Epithelial cell of esophagus (primary cell): Measurements from ENCODE around the gene KPNA1.

Experiments
- DNase-seq: peaks from one replicate; pipeline ENCODE4 v3.0.0; 2010; ENCODE audit warnings: low read depth
- H3K4me3 ChIP-seq: 2 replicates; pipeline ENCODE4 v1.5.1; 2011; ENCODE audit warnings: mild to moderate bottlenecking, low read length, control low read depth
- CTCF ChIP-seq: IDR thresholded peaks from 2 replicates; pipeline ENCODE4 v1.5.1; 2011; ENCODE audit warnings: low read depth, mild to moderate bottlenecking, low read length, control low read depth, inconsistent platforms; ENCODE audit not compliant: insufficient read depth; ENCODE audit errors: missing control alignments

The KPNA1 gene

GRCh38 chr3:122435950-122436349 is 78.8 kb downstream of the KPNA1 start:
- H3K4me3 ChIP-seq, result no peak overlapping the region
- DNase-seq, result no peak
- no peak for TF ChIP-seq CTCF

- no peak for DNase-seq
- no peak overlapping the region for H3K4me3 ChIP-seq
- no peak for TF ChIP-seq CTCF
These were observed 84.4 kb downstream of the KPNA1 start for GRCh38 chr3:122430371-122430770.

GRCh38 chr3:122427857-122428471 is 86.8 kb downstream of the KPNA1 start:
- DNase-seq, result peak; percentile 64
- TF ChIP-seq CTCF, result no peak
- no peak overlapping the region for H3K4me3 ChIP-seq

GRCh38 chr3:122421836-122422235 is 92.9 kb downstream of the KPNA1 start:
- no peak overlapping the region for H3K4me3 ChIP-seq
- DNase-seq, result no peak
- TF ChIP-seq CTCF, result no peak

- DNase-seq, result peak; percentile 49
- no peak overlapping the region for H3K4me3 ChIP-seq
- no peak for TF ChIP-seq CTCF
These were observed 93.6 kb downstream of the KPNA1 start for GRCh38 chr3:122421101-122421500.

- TF ChIP-seq CTCF, result no peak
- DNase-seq, result peak; percentile 31
- peak overlapping the region; percentile 86 for H3K4me3 ChIP-seq
These were observed 97.8 kb downstream of the KPNA1 start for GRCh38 chr3:122416966-122417365.

GRCh38 chr3:122415762-122416654 is 98.7 kb downstream of the KPNA1 start, which contains the start of gene WDR5B:
Gene WDR5B (minus strand): TSS chr3:122416062. CDS start chr3:122415528, 534 bp downstream.
- DNase-seq, result peak; percentile 98
- no peak for TF ChIP-seq CTCF

More at GRCh38 chr3:122415762-122416654, 98.7 kb downstream of the KPNA1 start, which contains the start of gene WDR5B:
- H3K4me3 ChIP-seq, result peak within 1 kb of the TSS; percentile 86
